GM19467 (cell line): ENCODE data around the gene VSIR.

Source experiments
- ATAC-seq: cut with Tn5 transposase; IDR thresholded peaks from one replicate; pipeline ENCODE4 v1.9.1; 2021; ENCODE audit warnings: mild to moderate bottlenecking, moderate library complexity; ENCODE audit not compliant: unreplicated experiment

VSIR gene

GRCh38 chr10:71749396-71749795 lies 23.9 kb downstream of the VSIR start:
- ATAC-seq, result no peak

GRCh38 chr10:71748671-71749191 lies 24.6 kb downstream of the VSIR start:
- no peak for ATAC-seq

GRCh38 chr10:71747551-71748523 lies 25.5 kb downstream of the VSIR start:
- ATAC-seq, result no peak

- no peak for ATAC-seq
These were observed 26.2 kb downstream of the VSIR start for GRCh38 chr10:71747039-71747531.

GRCh38 chr10:71746344-71747037 lies 26.8 kb downstream of the VSIR start:
- no peak for ATAC-seq

DNA sequence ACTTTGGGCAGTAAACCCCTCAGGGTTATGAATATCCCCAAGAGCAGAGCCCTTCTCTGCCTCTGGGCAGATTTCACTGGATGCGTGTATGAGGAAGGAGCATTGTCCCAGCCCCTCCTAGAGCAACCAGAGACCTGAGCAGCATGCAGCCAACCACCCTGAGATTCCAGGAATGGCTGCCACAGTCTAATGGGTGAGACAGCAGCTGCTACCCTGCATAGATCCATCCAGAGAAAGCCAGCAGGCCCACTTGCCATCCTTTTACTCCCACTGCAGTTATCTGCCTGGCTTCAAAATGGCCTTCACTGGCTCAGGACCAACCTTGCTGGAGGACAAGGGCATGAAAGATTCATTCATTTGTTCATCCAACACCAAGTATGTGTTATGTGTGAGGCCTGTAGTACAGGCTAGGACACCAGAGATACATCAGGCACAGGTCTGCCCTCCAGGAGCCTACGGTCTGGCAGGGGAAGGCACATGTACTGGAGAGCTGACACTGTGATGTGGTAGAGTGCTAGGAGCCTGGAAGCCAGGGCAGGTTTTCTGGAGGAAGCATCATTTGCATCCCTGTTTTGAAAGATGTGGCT lies 27.6 kb downstream of the VSIR start:
- no peak for ATAC-seq

DNA sequence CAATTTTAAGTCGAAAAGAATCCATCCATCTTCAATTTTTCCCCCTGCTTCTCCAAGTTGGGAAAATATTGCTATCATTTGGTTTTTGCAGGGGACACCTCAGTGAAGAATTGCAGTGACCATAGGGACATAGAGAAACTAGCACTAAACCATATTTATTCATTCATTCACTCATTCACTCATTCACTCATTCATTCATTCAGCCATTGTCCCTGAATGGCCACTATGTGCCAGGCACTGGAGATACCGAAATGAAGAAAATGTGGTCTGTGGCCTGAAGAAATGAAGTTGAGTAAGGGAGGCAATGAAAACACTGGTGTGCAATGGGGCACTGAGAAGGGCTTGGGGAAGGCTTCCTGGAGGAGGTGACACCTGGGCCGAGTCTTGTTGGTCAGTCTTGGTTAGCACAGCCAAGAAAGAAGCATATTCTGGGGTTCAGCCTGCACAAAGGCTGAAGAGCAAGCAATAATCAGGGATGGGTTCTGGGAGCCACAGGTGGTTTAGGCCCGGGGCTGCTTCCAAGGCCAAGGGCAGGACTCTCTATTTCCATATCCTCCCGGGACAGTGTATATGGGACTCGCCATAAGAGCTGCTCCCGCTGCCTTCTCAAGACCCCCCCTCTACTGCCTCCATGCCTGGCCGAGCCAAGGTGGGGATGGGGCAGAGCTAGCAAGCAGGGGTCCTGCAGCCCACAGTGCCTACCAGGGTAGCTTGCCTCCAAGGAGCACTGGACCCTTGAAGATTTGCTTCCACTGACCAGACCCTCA lies 28.2 kb downstream of the VSIR start:
- no peak for ATAC-seq

- ATAC-seq, result no peak
These were observed 29.5 kb downstream of the VSIR start for GRCh38 chr10:71743866-71744265.

DNA sequence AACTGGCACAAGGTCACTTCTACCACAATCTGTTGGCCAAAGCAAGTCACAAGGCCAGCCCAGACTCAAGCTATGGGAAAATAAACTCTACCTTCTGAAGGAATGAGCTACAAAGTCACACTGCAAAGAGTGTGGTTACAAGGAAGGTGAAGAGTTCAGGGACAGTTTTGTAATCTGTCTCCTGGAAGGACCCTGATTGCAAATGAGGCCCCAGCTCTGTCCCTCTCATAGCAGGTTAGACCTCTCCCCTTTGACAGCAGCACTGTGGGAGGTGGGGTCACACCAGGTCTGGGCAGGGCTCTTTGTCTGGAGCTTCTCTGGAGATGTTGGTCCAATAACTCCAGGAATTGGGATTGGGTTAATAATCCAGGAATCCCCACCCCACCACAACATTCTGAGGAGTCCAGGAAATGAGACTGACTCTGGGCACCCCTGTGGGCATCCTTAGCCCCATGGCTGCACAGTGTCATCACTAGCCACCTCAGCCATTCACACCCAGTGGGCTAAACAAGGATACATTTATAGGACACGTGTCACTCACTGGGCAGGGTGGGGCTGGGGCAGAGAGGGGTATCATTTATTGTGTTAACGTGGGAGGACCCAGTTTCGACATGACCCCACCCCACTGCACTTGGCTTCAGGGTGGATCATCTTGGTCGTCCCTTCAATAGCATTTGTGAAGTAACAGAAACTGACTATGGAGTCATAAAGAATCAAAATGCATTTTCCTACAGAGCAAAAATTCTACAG lies 30.1 kb downstream of the VSIR start:
- ATAC-seq, result no peak

GRCh38 chr10:71742301-71743088 lies 30.8 kb downstream of the VSIR start:
- no peak for ATAC-seq

DNA sequence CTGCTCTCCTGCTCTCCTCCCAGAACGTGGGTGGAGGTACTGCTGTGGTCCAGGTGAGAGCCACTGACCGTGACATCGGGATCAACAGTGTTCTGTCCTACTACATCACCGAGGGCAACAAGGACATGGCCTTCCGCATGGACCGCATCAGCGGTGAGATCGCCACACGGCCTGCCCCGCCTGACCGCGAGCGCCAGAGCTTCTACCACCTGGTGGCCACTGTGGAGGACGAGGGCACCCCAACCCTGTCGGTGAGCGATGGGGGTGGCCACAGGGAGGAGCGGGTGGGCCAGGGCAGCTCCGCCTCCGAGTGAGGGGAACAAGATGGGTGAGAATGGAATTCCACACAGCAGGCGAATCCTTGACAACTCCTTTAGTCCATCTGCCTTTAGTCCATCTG lies 31.6 kb downstream of the VSIR start:
- no peak for ATAC-seq

GRCh38 chr10:71741029-71741428 lies 32.3 kb downstream of the VSIR start:
- ATAC-seq, result no peak

GRCh38 chr10:71740069-71740653 lies 33.2 kb downstream of the VSIR start:
- ATAC-seq, result no peak

GRCh38 chr10:71739358-71739900 lies 33.9 kb downstream of the VSIR start:
- no peak for ATAC-seq

- ATAC-seq, result no peak
These were observed 35.5 kb downstream of the VSIR start for GRCh38 chr10:71737834-71738197.

DNA sequence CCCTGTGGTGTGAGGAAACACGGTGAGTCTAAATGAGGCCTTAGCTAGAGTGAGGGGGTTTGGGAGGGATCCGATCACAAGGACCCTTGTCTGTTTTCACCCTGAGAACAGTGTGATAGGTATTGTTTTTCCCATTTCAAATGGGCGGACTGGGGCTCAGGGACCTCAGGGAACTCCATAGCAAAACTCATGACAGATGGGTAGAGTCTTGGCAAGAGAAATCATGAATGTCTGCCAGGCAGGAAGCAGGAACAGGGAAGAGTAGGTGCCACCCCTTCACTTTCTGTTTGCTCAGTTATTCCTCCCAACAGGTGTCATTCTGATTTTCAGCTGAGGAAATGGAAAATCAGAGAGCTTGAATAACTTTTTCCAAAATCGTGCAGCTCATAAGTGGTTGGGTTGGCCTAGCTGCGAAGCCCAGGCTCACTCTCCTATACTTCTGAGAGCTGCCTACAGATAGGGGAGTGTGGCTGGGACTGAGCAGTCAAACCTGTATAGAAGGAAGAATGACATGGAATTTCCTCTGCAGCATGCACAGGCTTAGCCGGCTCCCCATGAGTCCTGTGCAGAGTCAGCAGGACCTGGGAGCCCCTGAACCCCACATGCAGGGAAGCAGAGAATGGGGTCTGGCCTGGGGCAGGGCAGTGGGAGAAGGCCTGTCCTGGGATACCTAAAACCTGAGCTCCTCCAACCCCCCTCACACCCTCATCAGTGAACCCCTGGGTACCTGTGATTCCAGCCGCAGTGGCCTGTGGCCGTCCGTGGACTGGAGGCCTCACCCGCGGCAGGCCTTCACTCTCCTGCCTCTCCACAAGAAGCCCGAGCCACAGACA lies 36.1 kb downstream of the VSIR start:
- ATAC-seq, result no peak

- ATAC-seq, result no peak
These were observed 36.8 kb downstream of the VSIR start for GRCh38 chr10:71736570-71736952.
